Measurements from ENCODE around the gene ADA. TPM values are rescaled to one million over a fixed set of nuclear protein-coding genes. Genes with fewer than 3 reads are reported as not detected.

The ADA gene
- polyA plus RNA-seq, 10 donors, result 5.1 to 8.5 (median 7.2) TPM

DNA sequence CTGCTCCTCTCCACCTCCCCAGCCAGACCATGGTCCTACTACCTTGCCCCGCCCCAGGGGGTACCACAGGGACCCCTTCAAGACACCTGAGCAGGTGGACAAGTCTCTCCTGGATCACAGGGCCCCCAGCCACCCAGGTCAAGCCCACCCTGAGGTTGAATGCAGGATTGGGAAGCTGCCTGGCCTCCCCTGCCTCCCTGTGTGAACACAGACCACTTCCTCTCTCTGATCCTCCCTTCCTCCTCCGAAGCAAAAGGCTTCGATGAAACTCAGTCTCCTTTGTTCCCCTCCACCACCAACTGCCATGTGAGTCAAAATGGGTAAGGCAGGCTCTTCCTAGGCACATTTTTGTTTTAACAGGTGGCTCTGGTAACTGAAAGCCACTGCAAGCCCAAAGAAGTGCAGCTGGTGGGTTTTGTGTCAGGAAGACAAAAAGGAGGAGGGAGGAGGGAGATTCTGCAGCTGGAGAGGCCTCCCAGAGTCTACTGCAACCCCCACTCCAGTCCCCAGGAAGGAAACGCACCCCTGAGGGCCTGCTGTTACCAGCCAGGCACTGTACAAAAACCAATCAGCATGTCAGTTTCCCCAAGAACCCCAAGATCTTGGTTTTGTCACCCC, 5.4 kb downstream of the ADA start:
- DNase-seq, result peak in 1 of 3 donors; percentile 63

- no peak for DNase-seq
Observed at GRCh38 chr20:44644667-44645131, 6.8 kb downstream of the ADA start.

GRCh38 chr20:44644230-44644617, 7.3 kb downstream of the ADA start:
- no peak for DNase-seq

DNA sequence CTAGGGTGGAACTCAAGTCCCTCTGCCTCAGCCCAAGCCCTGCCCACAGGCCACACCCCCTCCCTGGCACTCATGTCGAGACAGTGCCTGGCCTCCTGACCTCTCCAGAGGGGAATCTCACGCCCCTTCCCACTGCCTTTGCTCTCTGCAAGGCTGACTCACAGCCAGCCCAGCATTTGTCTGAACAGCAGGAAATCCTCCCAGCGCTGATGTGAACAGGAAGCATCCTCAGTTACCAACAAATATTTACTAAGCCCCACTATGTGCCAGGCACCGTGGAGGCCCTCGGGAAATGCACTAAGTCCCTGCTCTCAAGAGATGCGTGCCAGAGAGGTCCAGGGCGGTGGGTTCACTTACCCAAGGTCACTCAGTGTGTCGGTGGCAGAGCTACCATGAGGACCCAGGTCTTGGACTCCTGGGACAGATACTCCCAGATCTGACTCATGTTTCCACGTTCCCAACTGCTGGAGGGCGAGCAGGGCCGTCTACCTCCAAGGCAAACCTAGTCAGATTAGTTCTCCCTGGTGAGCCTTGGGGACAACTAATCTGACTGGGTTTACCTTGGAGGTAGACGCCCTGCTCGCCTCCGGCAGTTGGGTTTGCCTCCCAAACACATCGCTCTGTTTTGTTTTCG, 7.8 kb downstream of the ADA start:
- DNase-seq, result peak in 2 of 3 donors; percentile 53 to 79

DNA sequence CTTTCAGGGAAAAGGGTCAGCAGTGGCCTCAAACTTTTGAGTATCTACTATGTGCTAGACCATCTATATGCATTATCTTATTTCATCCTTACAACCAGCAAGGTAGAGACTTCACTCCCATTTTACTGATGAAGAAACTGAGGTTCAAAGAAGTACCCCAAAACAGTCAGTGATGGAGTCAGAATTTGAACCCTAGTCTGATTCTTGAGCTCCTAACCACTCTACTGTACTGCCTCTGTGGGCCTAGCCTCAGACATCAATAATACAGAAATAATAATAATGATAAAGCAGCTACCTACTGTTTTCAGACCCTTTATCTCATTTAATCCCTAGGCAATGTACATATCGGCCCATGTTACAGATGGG, 8.4 kb downstream of the ADA start:
- DNase-seq, result no peak

DNA sequence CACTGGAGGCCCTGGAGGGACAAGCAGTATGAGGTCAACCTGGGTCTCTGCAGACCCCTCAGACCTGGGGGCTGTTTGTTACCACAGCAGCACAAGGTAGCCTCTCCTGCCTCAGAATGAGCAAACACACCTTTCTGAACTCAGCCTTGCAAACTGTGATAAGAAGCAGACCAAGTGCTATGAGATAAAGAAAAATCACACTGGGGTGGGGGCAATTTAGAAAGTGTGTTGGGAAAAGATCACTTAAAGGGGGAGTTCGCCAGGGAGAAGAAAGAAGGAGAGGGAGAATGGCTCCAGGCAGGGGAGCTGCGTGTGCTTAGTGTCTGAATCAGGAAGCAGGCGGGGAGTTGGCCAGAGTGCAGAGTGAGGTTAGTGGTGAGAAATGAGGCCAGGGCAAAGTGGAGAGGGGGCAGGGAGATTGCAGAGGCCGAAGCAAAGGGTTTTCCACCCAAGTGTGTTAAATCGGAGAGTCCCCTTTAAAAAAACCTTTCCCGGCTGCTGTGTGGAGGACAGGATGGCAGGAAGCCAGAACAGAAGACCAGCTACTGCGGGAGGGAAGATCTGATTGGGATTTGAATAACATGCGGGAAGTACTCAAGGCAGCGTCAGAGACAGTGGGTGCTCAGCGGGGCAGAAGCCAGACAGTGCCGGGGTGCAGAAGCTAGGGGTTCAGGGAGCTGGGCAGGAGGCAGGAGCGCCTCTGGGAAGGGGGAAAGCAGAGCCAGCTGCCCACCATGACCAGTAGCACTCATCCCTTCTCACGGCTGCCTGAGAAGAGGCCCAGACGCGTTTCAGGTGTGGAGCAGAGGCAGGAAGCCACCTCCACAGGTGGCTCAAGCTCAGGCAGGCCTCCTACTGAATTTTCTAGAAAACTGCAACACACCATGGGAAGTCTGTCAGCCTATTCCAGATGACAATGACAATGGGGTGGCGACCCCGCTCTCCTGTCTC, 9.0 kb downstream of the ADA start:
- DNase-seq, result peak; percentile 78 to 89 (median 78)

GRCh38 chr20:44641325-44641724, 10.2 kb downstream of the ADA start:
- DNase-seq, result no peak

DNA sequence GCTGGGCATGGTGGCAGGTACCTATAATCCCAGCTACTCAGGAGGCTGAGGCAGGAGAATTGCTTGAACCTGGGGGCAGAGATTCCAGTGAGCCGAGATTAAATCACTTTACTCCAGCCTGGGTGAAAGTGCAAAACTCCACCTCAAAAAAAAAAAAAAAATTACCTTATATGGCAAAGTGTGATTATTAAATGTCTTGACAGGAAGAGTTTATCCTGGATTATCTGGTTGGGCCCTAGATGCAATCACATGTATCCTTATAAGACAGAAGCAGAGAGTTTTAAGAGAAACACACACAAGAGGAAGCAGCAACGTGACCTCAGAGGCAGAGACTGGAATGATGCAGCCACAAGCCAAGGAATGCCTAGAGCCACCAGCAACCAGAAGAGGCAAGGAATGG, 11.0 kb downstream of the ADA start:
- DNase-seq, result no peak

GRCh38 chr20:44637522-44638372, 13.8 kb downstream of the ADA start:
- DNase-seq, result peak in 2 of 3 donors; percentile 22 to 83

DNA sequence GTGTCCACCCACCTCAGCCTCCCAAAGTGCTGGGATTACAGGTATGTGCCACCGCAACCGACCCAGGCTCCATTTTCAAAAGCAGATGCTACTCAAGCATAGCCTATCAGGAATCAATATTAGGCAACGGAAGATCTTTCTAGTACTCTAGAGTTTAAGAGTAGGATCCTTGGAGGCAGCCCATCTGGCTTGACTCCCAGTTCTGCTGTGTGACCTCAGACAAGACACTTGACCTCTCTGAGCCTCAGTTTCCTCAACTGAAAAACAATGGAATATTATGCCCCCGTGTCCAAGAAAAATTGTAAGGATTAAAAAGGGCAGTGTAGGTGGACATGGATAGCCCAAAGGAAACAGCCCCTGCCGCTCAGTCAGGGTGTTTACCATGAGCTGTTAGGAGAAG, 14.5 kb downstream of the ADA start:
- no peak for DNase-seq

DNA sequence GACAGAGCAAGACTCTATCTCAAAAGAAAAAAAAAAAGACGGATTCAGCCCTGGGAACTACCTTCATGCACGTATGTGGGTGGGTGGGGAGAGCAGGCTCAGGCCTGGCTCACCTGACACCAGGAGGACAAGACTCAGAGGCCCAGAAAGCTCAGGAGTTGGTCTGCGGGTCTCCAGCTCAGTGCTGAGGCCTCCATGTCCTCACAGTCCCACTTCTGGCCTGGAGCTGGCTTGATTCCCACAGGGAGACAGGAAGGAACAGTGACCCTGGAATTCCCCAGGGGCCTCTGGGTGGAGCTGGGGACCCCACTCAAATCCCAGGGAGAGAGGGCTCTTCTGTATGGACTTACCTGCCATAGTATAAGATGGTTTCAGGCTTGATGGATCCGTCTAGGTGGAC, 15.6 kb downstream of the ADA start:
- no peak for DNase-seq

- DNase-seq, result no peak
Observed at GRCh38 chr20:44633872-44634600, 17.5 kb downstream of the ADA start.

- no peak for DNase-seq
Observed at GRCh38 chr20:44633187-44633810, 18.2 kb downstream of the ADA start.

DNA sequence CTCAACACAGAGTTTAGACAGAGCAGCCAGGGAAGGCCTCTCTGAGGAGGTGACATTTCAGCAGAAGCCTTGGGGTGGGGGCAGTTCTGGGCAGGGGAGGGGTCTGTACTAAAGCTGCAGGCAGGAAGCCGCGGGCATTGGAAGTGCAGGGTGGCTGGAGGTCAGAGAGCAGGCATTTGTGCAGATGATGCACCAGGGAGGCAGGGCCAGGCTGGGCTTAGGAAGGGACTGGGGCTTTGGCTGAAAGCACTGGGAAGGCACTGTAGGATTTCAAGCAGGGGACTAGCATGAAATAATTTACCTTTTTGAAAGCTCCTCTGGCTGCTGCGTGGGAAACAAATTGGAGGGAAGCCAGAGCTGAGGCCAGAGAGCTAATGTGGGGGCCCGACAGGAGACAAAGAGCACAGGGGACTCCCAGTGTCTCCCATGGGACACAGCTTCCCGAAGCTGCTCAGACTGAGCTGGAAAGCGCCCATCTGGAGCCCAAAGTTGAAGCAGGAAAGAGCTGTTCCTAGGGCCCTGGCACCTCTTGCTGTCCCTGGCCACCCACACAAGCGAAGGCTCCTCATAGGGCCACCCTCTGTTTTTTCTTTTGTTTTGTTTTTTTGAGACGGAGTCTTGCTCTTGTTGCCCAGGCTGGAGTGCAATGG, 19.3 kb downstream of the ADA start:
- DNase-seq, result no peak

DNA sequence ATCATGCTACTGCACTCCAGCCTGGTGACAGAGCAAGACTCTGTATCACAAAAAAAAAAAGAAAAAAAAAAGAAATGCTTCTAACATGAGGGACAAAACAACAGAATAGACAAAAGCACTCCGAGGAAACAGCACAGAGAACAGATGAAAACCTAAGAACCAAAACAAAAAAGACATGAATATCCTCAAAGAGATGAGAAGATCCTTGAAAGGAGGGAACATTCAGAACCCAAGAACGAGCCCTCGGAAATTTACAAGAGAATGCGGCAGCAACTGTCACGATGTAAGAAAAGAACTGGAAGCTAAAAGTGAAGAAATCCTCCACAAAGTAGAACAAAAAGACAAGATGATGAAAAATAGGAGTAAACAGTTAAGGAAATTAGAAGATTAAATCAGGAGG, 21.2 kb downstream of the ADA start:
- no peak for DNase-seq

GRCh38 chr20:44629542-44629941, 22.0 kb downstream of the ADA start:
- no peak for DNase-seq

DNA sequence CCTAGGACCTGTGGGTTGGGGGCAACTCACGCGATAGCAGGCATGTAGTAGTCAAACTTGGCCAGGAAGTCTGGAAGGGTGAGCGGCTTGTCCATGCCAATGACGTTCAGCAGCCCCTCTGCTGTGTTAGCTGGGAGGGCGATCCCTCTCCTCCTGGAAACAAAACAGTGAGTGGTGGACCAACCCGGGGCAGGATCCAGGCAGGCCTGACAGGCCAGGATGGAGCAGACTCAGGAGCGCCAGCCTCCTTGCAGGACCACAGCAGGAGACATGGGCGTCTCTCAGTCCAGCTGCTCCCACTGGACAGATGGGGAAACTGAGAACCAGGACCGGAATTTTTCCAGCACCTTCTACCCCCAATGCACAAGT, 22.5 kb downstream of the ADA start:
- DNase-seq, result no peak

DNA sequence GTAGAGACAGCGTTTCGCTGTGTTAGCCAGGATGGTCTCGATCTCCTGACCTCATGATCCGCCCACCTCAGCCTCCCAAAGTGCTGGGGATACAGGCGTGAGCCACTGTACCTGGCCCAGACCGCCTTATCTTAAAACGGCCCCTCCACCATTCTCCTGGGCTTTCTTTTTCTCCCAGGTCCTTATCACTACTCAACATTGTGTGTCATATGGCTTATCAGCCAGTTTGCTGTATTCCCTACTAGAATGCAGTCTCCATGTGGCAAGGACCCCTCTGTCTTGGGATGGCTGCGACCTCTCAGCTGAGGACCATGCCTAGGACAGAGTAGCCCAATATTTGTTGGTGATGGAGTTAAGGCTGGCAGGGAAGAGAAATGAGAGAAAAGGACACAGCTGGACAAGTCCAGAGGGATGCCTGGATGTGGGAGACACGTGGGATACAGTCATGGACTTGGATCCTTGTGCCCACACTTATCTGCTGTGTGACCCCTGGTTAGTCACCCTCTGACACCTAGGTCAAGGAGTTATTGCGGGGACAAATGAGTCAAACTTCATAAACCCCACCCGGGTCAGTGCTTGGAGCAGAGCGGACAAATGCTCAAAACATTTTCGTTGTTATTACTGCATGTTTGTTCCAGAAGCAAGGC, 24.0 kb downstream of the ADA start:
- no peak for DNase-seq

GRCh38 chr20:44626278-44626677, 25.2 kb downstream of the ADA start:
- no peak for DNase-seq

DNA sequence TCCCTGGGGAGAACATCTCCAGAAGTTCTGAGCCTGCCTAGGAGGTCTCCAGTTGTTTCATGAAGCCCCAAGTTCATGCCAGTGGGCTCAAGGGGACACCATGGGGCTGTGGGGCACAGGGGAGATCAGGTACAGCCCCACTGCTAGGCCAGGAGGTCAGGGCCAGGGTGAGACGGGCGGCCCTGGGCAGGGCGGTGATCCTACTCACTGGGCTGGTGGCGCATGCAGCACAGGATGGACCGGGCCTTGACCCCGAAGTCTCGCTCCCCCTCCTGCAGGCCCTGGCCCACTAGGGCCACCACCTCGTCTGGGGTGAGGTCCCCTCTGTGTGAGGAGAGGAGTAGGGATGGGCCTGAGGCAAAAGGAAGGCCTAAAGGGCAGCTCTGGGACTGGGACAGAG, 26.1 kb downstream of the ADA start:
- DNase-seq, result no peak
